Endothelial cell of umbilical vein (primary cell): ENCODE data around the gene IPO11.

Experiments
- CTCF ChIP-seq, 2 donors: IDR thresholded peaks; 1 replicate in 1 of 2; 2 replicates in 1 of 2; pipeline ENCODE4 v1.5.1; 2011; ENCODE audit warnings: low read length in 2 of 2, mild to moderate bottlenecking in 2 of 2, moderate library complexity in 2 of 2, control low read depth in 1 of 2, inconsistent platforms in 1 of 2, low read depth in 1 of 2; ENCODE audit not compliant: insufficient read depth in 1 of 2; ENCODE audit errors: extremely low read depth in 1 of 2
- EZH2 ChIP-seq: IDR thresholded peaks from 2 replicates; pipeline ENCODE4 v1.6.1; 2012; ENCODE audit warnings: borderline replicate concordance, low read depth, mild to moderate bottlenecking, moderate library complexity, low read length, inconsistent platforms; ENCODE audit not compliant: severe bottlenecking
- FOS ChIP-seq: IDR thresholded peaks from 2 replicates; pipeline ENCODE4 v1.6.1; 2011; ENCODE audit warnings: mild to moderate bottlenecking, low read length, moderate library complexity, borderline replicate concordance; ENCODE audit not compliant: insufficient read depth
- GATA2 ChIP-seq: IDR thresholded peaks from 2 replicates; pipeline ENCODE4 v1.7.0; 2011; ENCODE audit warnings: low read depth, mild to moderate bottlenecking, moderate library complexity, mixed read lengths, low read length; ENCODE audit not compliant: insufficient read length, insufficient read depth
- MAX ChIP-seq: IDR thresholded peaks from 2 replicates; pipeline ENCODE4 v1.6.1; 2011; ENCODE audit not compliant: insufficient read depth, insufficient read length
- POLR2A ChIP-seq: IDR thresholded peaks from 2 replicates; pipeline ENCODE4 v1.6.1; 2012; ENCODE audit warnings: low read depth, mild to moderate bottlenecking, control low read depth, low read length
- POLR2AphosphoS5 ChIP-seq: IDR thresholded peaks from 2 replicates; pipeline ENCODE4 v1.6.1; 2012; ENCODE audit warnings: low read depth, mild to moderate bottlenecking, control low read depth, low read length, moderate library complexity; ENCODE audit not compliant: insufficient read depth

- TF ChIP-seq EZH2 (no peak), CTCF (IDR thresholded peaks at IDR 0.05; ENCODE audit: extremely low read depth in 1 of 2, insufficient read depth in 1 of 2, low read depth in 1 of 2, low read length in 2 of 2) (no peak), POLR2AphosphoS5 (no peak), GATA2 (peak; percentile 57), FOS (no peak), POLR2A (no peak), MAX (no peak)
These were observed 74.1 kb downstream of the IPO11 start for GRCh38 chr5:62486672-62487071.
